ENCODE data around the gene MLST8. TPM values are rescaled to one million over a fixed set of nuclear protein-coding genes. Genes with fewer than 3 reads are reported as not detected.

The MLST8 gene
- total RNA-seq, 2 experiments from 2014 or later: 22.9 to 26.4 TPM

DNA sequence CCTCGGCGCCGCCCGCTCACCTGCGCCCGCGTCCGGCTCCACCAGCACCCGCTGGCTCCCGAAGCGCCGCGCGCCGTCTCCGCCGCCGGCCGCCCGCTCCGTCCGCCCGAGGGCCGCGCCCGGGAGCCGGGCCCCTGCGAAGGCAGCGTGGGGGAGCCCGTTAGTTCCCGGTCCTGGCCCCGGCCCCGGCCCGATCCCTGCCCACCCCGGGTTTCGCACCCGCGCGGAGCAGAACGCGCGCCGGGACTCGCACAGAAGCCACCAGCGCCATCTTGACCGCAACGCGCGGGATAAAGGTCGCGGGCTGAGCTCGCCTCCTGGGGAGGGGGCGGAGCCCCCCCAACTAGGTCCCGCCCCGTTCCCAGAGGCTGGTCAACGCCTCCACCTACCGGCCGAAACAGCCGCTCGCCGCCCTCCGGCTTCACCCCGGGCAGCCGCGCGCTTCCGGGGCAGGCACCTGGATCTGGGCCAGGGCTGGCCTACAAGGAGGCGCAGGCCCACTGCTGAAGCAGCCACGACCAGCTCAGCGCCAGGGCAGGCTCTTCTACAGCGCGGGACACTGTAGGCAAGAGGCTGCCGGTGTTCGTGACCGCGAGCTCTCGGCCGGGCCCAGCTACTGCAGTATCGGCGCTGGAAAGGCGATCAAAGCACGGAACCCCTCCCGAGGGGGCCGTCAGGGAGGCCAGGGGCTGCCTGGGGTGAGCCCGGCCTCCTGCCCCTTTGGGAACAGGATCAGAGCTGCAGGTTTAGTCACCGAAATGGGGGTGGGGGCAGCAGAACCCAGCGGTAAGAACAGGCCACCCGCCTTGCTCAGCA is 46.2 kb downstream of the MLST8 start, which contains the start of gene ECI1:
ECI1 (minus strand) TSS at position 292 of the 816 bp plus-strand sequence; CDS start at position 271, 21 bp downstream.
- peaks cover 21% of the 10 kb centered on the region for H3K36me3 ChIP-seq (ENCODE audit: insufficient read depth, low read length)
- H3K27me3 ChIP-seq (ENCODE audit: control insufficient read depth in 1 of 2, insufficient read depth in 2 of 2, low read length in 2 of 2): no peaks in the 10 kb centered on the region
- intact Hi-C loops (cut with DNase I, micrococcal nuclease): loop anchor here (2.0 to 10.0 kb wide), 5 partner anchors 17 to 227 kb away; partner anchors contain the start of genes MLST8 (in 2 of the 2), NHERF2 (in 1 of the 2) and RNPS1 (in 1 of the 2)
- no peaks in the 10 kb centered on the region for H3K9me3 ChIP-seq (ENCODE audit: control insufficient read depth in 1 of 2, insufficient read depth in 1 of 2, low read length in 2 of 2)
- Mint-ChIP-seq H3K27me3 (no peaks in the 10 kb centered on the region), H3K27ac (peak within 1 kb of the TSS; percentile 93), H3K9me3 (no peaks in the 10 kb centered on the region), H3K4me3 (peak within 1 kb of the TSS; percentile 92), H3K4me1 (ENCODE audit: low read depth) (peaks cover 11% of the 10 kb centered on the region), H3K36me3 (ENCODE audit: low read depth) (peaks cover 48% of the 10 kb centered on the region)
- POLR2A ChIA-PET: interaction anchor here (0.8 to 3.0 kb wide), 15 partner anchors 12 to 631 kb away, joined by 3 to 18 read pairs (median 5); partner anchors contain the start of genes ABCA3, AMDHD2, ATP6V0C and FLYWCH2
- DNase-seq (peak; percentile 54 to 92 (median 75)), ATAC-seq (ENCODE audit: poor library complexity) (peak; percentile 68)
- peaks cover 19% of the 10 kb centered on the region for H3K4me1 ChIP-seq (ENCODE audit: insufficient read depth, low read length)
- H3K4me3 ChIP-seq (ENCODE audit: low read length): peak within 1 kb of the TSS; percentile 66
- TF ChIP-seq, protein P1, sequence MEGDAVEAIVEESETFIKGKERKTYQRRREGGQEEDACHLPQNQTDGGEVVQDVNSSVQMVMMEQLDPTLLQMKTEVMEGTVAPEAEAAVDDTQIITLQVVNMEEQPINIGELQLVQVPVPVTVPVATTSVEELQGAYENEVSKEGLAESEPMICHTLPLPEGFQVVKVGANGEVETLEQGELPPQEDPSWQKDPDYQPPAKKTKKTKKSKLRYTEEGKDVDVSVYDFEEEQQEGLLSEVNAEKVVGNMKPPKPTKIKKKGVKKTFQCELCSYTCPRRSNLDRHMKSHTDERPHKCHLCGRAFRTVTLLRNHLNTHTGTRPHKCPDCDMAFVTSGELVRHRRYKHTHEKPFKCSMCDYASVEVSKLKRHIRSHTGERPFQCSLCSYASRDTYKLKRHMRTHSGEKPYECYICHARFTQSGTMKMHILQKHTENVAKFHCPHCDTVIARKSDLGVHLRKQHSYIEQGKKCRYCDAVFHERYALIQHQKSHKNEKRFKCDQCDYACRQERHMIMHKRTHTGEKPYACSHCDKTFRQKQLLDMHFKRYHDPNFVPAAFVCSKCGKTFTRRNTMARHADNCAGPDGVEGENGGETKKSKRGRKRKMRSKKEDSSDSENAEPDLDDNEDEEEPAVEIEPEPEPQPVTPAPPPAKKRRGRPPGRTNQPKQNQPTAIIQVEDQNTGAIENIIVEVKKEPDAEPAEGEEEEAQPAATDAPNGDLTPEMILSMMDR (IDR thresholded peaks at IDR 0.05): peak; percentile 44
- CTCF ChIA-PET: interaction anchor here (1.0 to 1.8 kb wide), 3 partner anchors 11 to 57 kb away, joined by 4 to 8 read pairs (median 5); partner anchors contain the start of gene PGP
- H3K27ac ChIP-seq (ENCODE audit: low read depth in 1 of 2, low read length in 2 of 2): peak within 1 kb of the TSS; percentile 53 to 80

DNA sequence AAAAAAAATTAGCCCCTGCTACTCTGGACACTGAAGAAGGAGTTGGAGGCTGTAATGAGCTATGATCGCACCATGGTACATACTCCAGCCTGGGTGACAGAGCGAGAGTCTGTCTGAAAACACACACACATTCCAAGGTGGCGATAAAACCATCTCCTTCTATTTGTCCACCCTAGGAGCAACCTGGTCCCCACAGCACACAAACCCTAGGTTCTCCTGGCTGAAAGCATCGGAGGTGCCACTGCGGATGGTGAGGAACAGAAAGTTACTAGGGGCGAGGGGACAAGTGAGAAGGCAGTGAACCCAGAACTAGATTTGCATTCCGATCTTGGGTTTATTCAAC is 47.5 kb downstream of the MLST8 start:
- peaks cover 30% of the 10 kb centered on the region for H3K36me3 ChIP-seq (ENCODE audit: insufficient read depth, low read length)
- POLR2A ChIA-PET: interaction anchor here (0.6 to 3.0 kb wide), 6 partner anchors 11 to 207 kb away, joined by 3 to 18 read pairs (median 12); partner anchors contain the start of genes PGP, RNPS1, TEDC2 and TRAF7
- ATAC-seq (ENCODE audit: poor library complexity) (no peak), DNase-seq (no peak)
- no peaks in the 10 kb centered on the region for H3K9me3 Mint-ChIP-seq
- peak overlapping the region; percentile 65 for H3K4me3 Mint-ChIP-seq
- peaks cover 61% of the 10 kb centered on the region for H3K36me3 Mint-ChIP-seq (ENCODE audit: low read depth)
- H3K27me3 ChIP-seq (ENCODE audit: control insufficient read depth in 1 of 2, insufficient read depth in 2 of 2, low read length in 2 of 2): no peaks in the 10 kb centered on the region
- H3K4me3 ChIP-seq (ENCODE audit: low read length): no peak overlapping the region
- H3K9me3 ChIP-seq (ENCODE audit: control insufficient read depth in 1 of 2, insufficient read depth in 1 of 2, low read length in 2 of 2): no peaks in the 10 kb centered on the region
- H3K27ac ChIP-seq (ENCODE audit: low read depth in 1 of 2, low read length in 2 of 2): no peak overlapping the region
- CTCF ChIA-PET: interaction anchor here (1.8 kb wide), 1 partner anchor 58 kb away, joined by 8 read pairs; no protein-coding TSS in a partner anchor
- intact Hi-C loops (cut with DNase I, micrococcal nuclease): loop anchor here (2.0 to 10.0 kb wide), 3 partner anchors 45 to 228 kb away; partner anchors contain the start of genes MLST8 (in 1 of the 2) and NHERF2 (in 1 of the 2)
- peaks cover 19% of the 10 kb centered on the region for H3K4me1 ChIP-seq (ENCODE audit: insufficient read depth, low read length)
- TF ChIP-seq, protein P1 (IDR thresholded peaks at IDR 0.05): no peak
- H3K27me3 Mint-ChIP-seq: no peaks in the 10 kb centered on the region
- H3K27ac Mint-ChIP-seq: peak overlapping the region; percentile 93
- peaks cover 11% of the 10 kb centered on the region for H3K4me1 Mint-ChIP-seq (ENCODE audit: low read depth)

DNA sequence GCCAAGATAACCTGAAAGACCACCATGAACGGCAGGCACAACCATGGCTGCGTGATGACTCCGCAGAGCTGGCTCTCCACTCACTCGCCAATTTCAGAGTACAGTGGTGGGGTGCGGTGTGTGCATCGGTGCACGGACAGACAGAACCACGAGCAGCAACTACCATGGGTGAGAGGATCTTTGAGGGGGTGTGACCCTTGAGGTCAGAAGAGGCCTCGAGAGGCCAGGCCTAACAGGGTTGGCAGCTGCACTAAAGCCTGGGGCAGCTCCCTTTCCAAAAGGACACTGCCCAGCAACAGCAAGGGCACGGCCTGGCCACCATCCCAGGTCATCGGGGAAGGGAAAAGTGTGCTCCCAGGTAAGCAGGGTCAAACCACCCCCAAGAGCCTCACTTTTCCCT is 48.0 kb downstream of the MLST8 start:
- TF ChIP-seq, protein P1 (IDR thresholded peaks at IDR 0.05): no peak
- POLR2A ChIA-PET: interaction anchor here (0.6 to 1.0 kb wide), 2 partner anchors 206 to 843 kb away, joined by 3 to 4 read pairs; partner anchors contain the start of gene TEDC2

More for the DNA sequence above, 48.0 kb downstream of the MLST8 start:
- no peak for DNase-seq
- H3K36me3 Mint-ChIP-seq (ENCODE audit: low read depth): peaks cover 66% of the 10 kb centered on the region
- no peaks in the 10 kb centered on the region for H3K9me3 Mint-ChIP-seq
- CTCF ChIA-PET: no interaction called here
- no peak for ATAC-seq (ENCODE audit: poor library complexity)
- no peaks in the 10 kb centered on the region for H3K27me3 Mint-ChIP-seq
- H3K4me1 ChIP-seq (ENCODE audit: insufficient read depth, low read length): peaks cover 19% of the 10 kb centered on the region
- intact Hi-C loops (cut with DNase I, micrococcal nuclease): loop anchor here (2.0 to 10.0 kb wide), 3 partner anchors 46 to 228 kb away; partner anchors contain the start of genes MLST8 (in 1 of the 2) and NHERF2 (in 1 of the 2)
- peaks cover 11% of the 10 kb centered on the region for H3K4me1 Mint-ChIP-seq (ENCODE audit: low read depth)
- H3K36me3 ChIP-seq (ENCODE audit: insufficient read depth, low read length): peaks cover 36% of the 10 kb centered on the region
- H3K27ac Mint-ChIP-seq: peak overlapping the region; percentile 93
- no peak overlapping the region for H3K4me3 ChIP-seq (ENCODE audit: low read length)
- H3K27ac ChIP-seq (ENCODE audit: low read depth in 1 of 2, low read length in 2 of 2): no peak overlapping the region
- H3K9me3 ChIP-seq (ENCODE audit: control insufficient read depth in 1 of 2, insufficient read depth in 1 of 2, low read length in 2 of 2): no peaks in the 10 kb centered on the region
- H3K4me3 Mint-ChIP-seq: peak overlapping the region; percentile 65
- H3K27me3 ChIP-seq (ENCODE audit: control insufficient read depth in 1 of 2, insufficient read depth in 2 of 2, low read length in 2 of 2): no peaks in the 10 kb centered on the region
